BLaER1 (cell line): ENCODE results near the gene EP400.

Source experiments
- H3K27ac ChIP-seq: shearing (Covaris generic); formaldehyde crosslinking; 2 replicates; pipeline ENCODE4 v1.8.1; 2022
- H3K27me3 ChIP-seq: shearing (Covaris generic); formaldehyde crosslinking; 2 replicates; pipeline ENCODE4 v1.8.1; 2022
- H3K36me3 ChIP-seq: shearing (Covaris generic); formaldehyde crosslinking; 2 replicates; pipeline ENCODE4 v1.8.1; 2022
- H3K4me1 ChIP-seq: shearing (Covaris generic); formaldehyde crosslinking; 2 replicates; pipeline ENCODE4 v1.8.1; 2022
- H3K4me2 ChIP-seq: shearing (Covaris generic); formaldehyde crosslinking; 2 replicates; pipeline ENCODE4 v1.8.1; 2022
- H3K4me3 ChIP-seq: shearing (Covaris generic); formaldehyde crosslinking; 2 replicates; pipeline ENCODE4 v1.8.1; 2022
- H3K9ac ChIP-seq: shearing (Covaris generic); formaldehyde crosslinking; 2 replicates; pipeline ENCODE4 v1.8.1; 2022
- H3K9me3 ChIP-seq: shearing (Covaris generic); formaldehyde crosslinking; 2 replicates; pipeline ENCODE4 v1.8.1; 2022
- H4K20me1 ChIP-seq: shearing (Covaris generic); formaldehyde crosslinking; 2 replicates; pipeline ENCODE4 v1.8.1; 2022
- Cebpa-rat ChIP-seq: shearing (Covaris generic); IDR thresholded peaks from 2 replicates; pipeline ENCODE4 v1.8.1; 2022

The EP400 gene

DNA sequence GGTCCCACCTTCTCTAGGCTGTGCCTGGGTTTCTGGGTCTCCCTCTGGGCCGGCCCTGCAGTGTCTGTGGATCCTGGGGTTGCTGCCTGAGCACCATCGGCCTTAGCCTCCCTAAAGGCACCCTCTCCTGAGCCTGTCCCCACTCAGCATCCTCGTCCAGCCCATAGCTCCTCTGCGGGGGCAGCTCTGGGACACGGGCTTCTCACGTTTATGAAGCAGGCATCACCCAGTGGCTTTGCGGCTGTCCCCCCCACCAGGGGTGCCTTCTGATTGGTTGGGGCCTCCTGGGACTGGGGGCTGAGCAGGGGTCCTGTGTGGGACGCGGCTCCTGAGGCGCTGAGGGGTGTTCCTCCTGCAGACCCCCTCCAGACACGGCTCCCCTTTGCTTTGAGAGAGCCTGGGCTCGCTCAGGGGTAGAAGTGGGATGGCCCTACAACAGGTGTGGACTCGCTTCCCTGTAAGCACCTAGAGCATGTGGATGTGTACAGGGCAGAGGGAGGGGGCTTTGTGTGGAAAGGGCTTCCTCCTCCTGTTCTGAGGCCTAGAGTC is 44.6 kb upstream of the EP400 start:
- Histone ChIP-seq H3K27me3 (no peaks in the 10 kb centered on the region), H3K27ac (no peak overlapping the region), H3K9ac (no peak overlapping the region), H3K4me1 (peaks cover 76% of the 10 kb centered on the region), H3K36me3 (peaks cover 92% of the 10 kb centered on the region), H3K9me3 (no peaks in the 10 kb centered on the region), H4K20me1 (peaks cover 98% of the 10 kb centered on the region), H3K4me2 (0 out of 2 replicates have a peak overlapping the region, but pooled peaks have one; percentile 49), H3K4me3 (no peak overlapping the region)
- TF ChIP-seq Cebpa-rat, result no peak

DNA sequence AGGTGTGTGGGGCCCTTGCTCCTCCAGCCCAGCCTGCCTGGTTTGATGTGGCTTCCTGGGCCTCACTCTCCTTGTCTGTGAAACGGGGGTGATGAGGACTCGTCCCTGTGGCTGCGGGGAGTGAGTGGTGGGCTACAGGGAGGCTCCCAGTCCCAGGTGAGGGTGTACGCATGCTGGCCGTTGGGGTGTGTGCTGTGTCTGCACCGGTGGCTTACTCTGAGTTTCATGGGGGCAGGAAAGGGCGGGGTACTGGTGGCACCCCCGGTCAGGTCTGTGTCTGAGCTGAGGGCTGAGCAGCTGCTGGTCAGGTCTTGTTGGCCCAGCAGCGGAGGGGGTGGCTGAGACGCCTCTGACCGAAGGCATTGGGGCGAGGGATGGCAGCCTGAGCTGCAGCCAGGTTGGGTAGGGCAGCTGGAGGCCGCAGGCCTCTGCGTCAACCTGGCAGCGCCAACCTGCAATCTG is 44.1 kb upstream of the EP400 start:
- Histone ChIP-seq H3K4me1 (peaks cover 76% of the 10 kb centered on the region), H3K36me3 (peaks cover 92% of the 10 kb centered on the region), H4K20me1 (peaks cover 98% of the 10 kb centered on the region), H3K4me2 (no peak overlapping the region), H3K4me3 (no peak overlapping the region), H3K27ac (no peak overlapping the region), H3K27me3 (no peaks in the 10 kb centered on the region), H3K9ac (no peak overlapping the region), H3K9me3 (no peaks in the 10 kb centered on the region)
- TF ChIP-seq Cebpa-rat, result no peak

DNA sequence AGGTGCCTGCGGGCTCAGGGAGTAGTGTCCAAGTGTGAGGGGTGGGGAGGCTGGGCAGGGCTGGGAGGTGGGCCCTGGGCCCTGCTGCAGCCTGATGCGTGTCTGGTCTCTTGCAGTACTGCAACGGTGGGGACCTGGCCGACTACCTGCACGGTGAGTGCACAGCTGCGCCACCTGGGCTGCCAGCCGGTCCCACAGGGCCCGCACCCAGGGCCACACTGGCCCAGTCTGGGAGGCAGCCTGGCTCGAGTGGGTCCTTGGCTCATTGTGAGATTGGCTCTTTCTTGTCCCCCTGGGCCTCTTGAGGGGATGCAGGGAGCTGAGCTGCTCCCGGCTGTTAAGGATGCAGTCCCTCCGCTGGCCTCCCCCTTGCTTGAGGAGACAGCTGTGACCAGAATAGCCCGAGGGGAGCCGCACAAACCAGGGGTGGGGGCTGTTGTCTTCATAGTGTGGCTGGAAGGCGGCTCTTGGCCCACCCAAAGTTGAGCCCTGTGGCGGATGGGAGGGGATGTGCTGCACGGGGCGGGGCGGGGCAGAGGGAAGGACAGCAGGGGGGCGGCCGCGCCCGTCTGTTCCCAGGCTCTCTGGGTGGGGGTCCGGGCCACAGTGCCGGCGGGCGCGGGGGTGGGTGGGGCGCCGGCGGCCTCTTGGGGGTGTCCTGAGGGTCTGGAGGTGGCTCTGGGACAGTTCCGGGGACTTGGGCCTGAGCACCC is 42.2 kb upstream of the EP400 start:
- Histone ChIP-seq H3K4me2 (no peak overlapping the region), H4K20me1 (peaks cover 98% of the 10 kb centered on the region), H3K27ac (no peak overlapping the region), H3K36me3 (peaks cover 96% of the 10 kb centered on the region), H3K9me3 (no peaks in the 10 kb centered on the region), H3K27me3 (no peaks in the 10 kb centered on the region), H3K4me1 (peaks cover 79% of the 10 kb centered on the region), H3K9ac (no peak overlapping the region), H3K4me3 (no peak overlapping the region)
- TF ChIP-seq Cebpa-rat, result no peak

- H4K20me1 ChIP-seq, result peaks cover 98% of the 10 kb centered on the region
- H3K27me3 ChIP-seq, result no peaks in the 10 kb centered on the region
- no peak overlapping the region; the same call in 1 of the 2 replicates for H3K4me3 ChIP-seq
- no peaks in the 10 kb centered on the region for H3K9me3 ChIP-seq
- H3K4me2 ChIP-seq, result peak overlapping the region; percentile 91
- TF ChIP-seq Cebpa-rat, result no peak
- peaks cover 76% of the 10 kb centered on the region for H3K4me1 ChIP-seq
- H3K9ac ChIP-seq, result peak overlapping the region; percentile 60; the same call in 1 of the 2 replicates
- H3K36me3 ChIP-seq, result peaks cover 96% of the 10 kb centered on the region
- H3K27ac ChIP-seq, result no peak overlapping the region; the same call in 1 of the 2 replicates
These were observed 41.4 kb upstream of the EP400 start for GRCh38 chr12:131908092-131909080.

DNA sequence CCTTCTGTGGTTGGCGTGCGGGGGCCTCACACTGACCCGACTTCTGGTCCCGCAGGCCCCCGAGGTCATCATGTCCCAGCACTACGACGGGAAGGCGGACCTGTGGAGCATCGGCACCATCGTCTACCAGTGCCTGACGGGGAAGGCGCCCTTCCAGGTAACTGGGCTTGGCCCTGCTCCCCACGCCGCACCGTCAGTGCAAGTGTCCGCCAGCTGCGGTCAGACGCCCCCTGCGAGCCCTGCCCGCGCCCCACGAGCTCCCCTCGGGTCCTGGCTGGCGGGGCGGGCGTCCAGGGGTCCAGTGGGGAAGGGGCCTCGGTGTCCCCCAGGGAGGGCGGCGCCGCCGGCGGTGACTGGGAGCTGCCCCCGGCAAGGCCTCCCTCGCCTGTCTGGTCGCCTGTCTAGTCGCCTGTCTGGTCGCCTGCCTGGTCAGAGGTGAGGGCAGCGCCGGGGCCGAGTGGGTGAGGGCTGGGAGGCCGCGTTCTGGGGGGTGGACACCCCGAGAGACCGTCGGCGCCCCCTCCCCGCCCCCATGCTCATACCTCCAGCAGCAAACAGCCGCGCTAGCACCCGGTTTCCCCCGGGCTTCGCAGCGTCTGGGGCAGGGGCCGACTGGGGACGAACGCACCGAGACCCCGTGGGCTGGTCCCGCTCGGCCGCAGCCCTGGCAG is 40.5 kb upstream of the EP400 start:
- H3K27ac ChIP-seq, result peak overlapping the region; percentile 75
- peak overlapping the region; percentile 60; the same call in 1 of the 2 replicates for H3K9ac ChIP-seq
- H3K4me2 ChIP-seq, result peak overlapping the region; percentile 91
- peak overlapping the region; percentile 40; the same call in 1 of the 2 replicates for H3K4me3 ChIP-seq
- peaks cover 67% of the 10 kb centered on the region for H3K4me1 ChIP-seq
- peaks cover 98% of the 10 kb centered on the region for H4K20me1 ChIP-seq
- TF ChIP-seq Cebpa-rat, result no peak
- H3K27me3 ChIP-seq, result no peaks in the 10 kb centered on the region
- H3K9me3 ChIP-seq, result no peaks in the 10 kb centered on the region
- peaks cover 96% of the 10 kb centered on the region for H3K36me3 ChIP-seq

DNA sequence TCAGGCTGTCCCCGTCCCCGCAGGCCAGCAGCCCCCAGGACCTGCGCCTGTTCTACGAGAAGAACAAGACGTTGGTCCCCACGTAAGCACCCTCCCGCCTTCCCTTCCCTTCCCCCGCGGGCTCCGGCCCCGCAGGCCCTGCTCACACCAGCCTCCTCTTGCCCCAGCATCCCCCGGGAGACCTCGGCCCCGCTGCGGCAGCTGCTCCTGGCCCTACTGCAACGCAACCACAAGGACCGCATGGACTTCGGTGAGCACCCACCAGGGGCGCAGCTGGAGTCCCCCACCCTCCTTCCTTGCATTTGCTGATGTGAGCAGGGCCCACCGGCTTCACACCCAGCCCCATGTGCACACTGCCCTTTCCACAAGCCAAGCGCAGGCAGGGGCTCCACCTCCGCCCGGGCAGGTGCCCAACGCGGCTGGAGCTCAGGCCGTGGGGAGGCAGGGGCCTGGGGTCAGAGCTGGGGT is 40.0 kb upstream of the EP400 start:
- Histone ChIP-seq H3K27me3 (no peaks in the 10 kb centered on the region), H3K36me3 (peaks cover 97% of the 10 kb centered on the region), H3K4me2 (peak overlapping the region; percentile 91), H3K4me3 (peak overlapping the region; percentile 40; the same call in 1 of the 2 replicates), H3K9me3 (no peaks in the 10 kb centered on the region), H3K4me1 (peaks cover 62% of the 10 kb centered on the region), H4K20me1 (peaks cover 98% of the 10 kb centered on the region), H3K27ac (peak overlapping the region; percentile 75), H3K9ac (peak overlapping the region; percentile 60; the same call in 1 of the 2 replicates)
- no peak for TF ChIP-seq Cebpa-rat

DNA sequence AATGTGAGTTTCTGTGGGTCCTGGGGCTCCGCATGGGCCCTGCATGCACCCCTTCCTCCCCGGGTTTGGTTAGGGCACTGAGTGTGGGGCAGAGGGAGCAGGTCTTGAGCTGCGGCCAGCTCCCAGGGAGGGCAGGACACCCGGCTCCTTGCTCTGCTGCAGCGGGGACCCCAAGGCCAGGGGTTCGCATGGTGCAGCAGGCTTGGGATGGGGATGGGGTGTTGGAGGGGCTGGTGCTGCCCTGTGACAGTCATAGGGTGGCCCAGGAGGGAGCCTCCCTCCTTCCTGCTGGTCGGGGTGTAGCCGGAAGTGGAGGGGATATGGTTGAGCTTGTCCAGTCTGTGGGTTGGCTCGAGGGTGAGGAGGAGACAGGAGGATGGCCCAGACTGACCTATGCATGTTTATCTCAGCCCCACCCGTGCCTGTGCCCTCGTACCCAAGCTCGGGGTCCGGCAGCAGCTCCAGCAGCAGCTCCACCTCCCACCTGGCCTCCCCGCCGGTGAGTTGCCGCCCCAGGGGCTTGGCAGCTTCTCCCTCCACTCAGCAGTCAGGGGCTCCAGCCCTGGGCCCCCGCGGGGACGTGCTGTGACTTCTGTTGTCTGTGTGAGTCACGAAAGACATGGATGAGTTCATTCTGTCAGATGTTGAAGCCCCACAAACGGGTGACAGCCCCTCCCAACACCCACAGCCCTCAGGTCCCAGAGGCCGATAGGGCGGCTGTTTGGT is 39.3 kb upstream of the EP400 start:
- Histone ChIP-seq H3K9ac (peak overlapping the region; percentile 30; the same call in 1 of the 2 replicates), H3K36me3 (peaks cover 97% of the 10 kb centered on the region), H3K4me1 (peaks cover 56% of the 10 kb centered on the region), H3K27ac (peak overlapping the region; percentile 75), H3K4me3 (peak overlapping the region; percentile 40; the same call in 1 of the 2 replicates), H3K27me3 (no peaks in the 10 kb centered on the region), H3K4me2 (peak overlapping the region; percentile 91), H4K20me1 (peaks cover 98% of the 10 kb centered on the region), H3K9me3 (no peaks in the 10 kb centered on the region)
- no peak for TF ChIP-seq Cebpa-rat

DNA sequence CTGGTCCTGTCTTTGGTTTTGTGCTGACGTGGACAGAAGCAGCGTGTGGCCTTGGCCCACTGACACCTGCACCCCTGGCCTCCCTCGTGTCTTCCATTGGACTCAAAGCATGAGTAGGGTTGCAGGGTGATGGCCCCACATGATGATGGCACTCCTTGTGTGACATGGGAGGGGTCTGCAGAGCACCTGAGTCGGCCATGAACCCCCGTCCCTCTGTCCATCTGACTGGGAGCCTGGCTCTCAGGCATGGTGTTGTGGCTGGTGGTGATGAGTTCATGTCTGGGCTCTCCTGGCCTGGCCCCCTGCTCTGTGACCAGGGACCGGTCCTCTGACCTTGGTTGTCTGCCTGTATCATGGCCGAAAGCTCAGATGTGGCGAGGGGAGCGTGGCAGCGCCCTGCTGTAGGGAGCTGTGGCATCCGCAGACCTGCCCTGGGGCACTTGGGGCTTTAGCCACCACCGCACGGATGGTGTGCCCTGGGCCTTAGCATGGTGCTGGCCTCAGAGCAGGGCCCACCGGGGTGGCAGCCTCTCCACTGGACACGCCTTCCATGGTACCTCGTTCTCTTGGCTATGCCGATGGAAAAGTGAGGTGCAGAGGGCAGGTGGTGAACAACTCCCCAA is 38.6 kb upstream of the EP400 start:
- Histone ChIP-seq H3K9ac (peak overlapping the region; percentile 29; the same call in 1 of the 2 replicates), H3K27ac (peak overlapping the region; percentile 51; the same call in 1 of the 2 replicates), H3K36me3 (peaks cover 97% of the 10 kb centered on the region), H3K4me2 (peak overlapping the region; percentile 91), H4K20me1 (peaks cover 98% of the 10 kb centered on the region), H3K9me3 (no peaks in the 10 kb centered on the region), H3K4me1 (peaks cover 56% of the 10 kb centered on the region), H3K27me3 (no peaks in the 10 kb centered on the region), H3K4me3 (no peak overlapping the region)
- TF ChIP-seq Cebpa-rat, result no peak
